Activated T-helper 17 cell treated with anti-CD3 and anti-CD28 coated beads, Interleukin-2, amount 50 U/mL, for 72 hours (primary cell): ENCODE measurements around the gene PPT2. TPM values are rescaled to one million over a fixed set of nuclear protein-coding genes. Genes with fewer than 3 reads are reported as not detected.
"Not testable (repeated sequence)": the region's sequence is repeated elsewhere in the genome, so short reads cannot be mapped to it uniquely, and the experiment has no call there.

Experiments
- ATAC-seq: fragments of 150-1000 bp; cut with Tn5 transposase; replicated peaks from 2 replicates; pipeline ENCODE4 v1.10.0; 2021; ENCODE audit warnings: mild to moderate bottlenecking, moderate library complexity
- H3K27ac Mint-ChIP-seq: one replicate; pipeline ENCODE4 v1.8.0; 2022; ENCODE audit warnings: mixed read lengths
- H3K27me3 Mint-ChIP-seq: one replicate; pipeline ENCODE4 v1.8.0; 2022; ENCODE audit warnings: mixed read lengths
- H3K36me3 Mint-ChIP-seq: one replicate; pipeline ENCODE4 v1.8.0; 2022; ENCODE audit warnings: low read depth, mild to moderate bottlenecking, mixed read lengths
- H3K4me1 Mint-ChIP-seq: one replicate; pipeline ENCODE4 v1.8.0; 2022; ENCODE audit warnings: mixed read lengths
- H3K4me3 Mint-ChIP-seq: one replicate; pipeline ENCODE4 v1.8.0; 2022; ENCODE audit warnings: mild to moderate bottlenecking, mixed read lengths
- H3K9me3 Mint-ChIP-seq: one replicate; pipeline ENCODE4 v1.8.0; 2022; ENCODE audit warnings: mixed read lengths
- total RNA-seq, 2 donors: library from RNA; stranded (reverse); gene quantifications; one replicate each; pipeline ENCODE4 v1.2.3, GENCODE V29; 2022

Gene PPT2
- total RNA-seq, 2 donors from 2014 or later, result 10.5 to 18.0 TPM

DNA sequence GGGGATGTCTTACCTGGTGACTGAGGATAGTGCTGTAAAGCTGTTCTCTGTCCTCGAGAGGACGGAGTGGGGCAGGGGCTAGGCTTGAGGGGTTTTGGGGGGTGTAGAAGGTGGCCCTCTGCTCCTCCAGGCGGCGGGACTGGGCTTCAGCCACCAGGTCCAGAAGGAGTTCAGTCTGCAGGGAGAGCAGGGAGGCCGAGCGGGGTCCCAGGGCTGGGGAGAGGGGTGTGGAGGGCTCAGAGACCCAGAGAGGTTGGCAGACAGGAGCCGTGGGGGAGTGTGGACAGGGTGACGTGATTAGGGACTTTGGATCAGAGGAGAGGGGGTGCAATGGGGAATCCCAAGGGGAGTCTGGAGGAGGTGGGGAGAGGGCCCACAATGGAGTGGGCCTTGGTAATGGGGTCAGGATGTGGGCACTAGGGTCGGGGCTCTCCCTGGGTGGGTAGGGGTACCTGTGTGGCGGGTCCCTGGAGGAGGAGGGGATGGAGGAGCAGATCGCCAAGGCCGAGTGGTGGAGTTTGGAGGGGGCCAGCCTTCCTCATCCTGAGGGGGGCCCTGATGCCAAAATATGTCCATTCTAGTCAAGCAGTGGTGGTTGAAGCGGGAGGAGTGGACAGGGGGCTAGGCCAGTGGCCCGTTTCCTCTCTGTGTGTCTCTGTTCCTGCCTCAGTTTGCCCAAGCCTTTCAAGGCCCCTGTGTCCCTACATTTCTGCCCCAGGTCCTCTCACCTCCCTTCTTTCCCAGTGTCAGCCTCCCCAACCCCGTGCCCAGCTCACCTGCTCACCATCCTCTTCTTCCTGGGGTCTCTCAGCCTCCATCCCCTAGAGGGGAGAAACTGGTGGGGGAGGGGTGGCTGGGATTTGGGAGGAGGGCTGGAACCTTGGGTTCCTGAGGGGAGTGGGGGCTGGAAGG lies 38.0 kb downstream of the PPT2 start:
- H3K4me1 Mint-ChIP-seq, result peaks cover 39% of the 10 kb centered on the region
- ATAC-seq, result no peak
- peaks cover 59% of the 10 kb centered on the region for H3K36me3 Mint-ChIP-seq
- no peaks in the 10 kb centered on the region for H3K27me3 Mint-ChIP-seq
- H3K9me3 Mint-ChIP-seq, result no peaks in the 10 kb centered on the region
- H3K27ac Mint-ChIP-seq, result peak overlapping the region; percentile 98
- H3K4me3 Mint-ChIP-seq, result peak overlapping the region; percentile 98

DNA sequence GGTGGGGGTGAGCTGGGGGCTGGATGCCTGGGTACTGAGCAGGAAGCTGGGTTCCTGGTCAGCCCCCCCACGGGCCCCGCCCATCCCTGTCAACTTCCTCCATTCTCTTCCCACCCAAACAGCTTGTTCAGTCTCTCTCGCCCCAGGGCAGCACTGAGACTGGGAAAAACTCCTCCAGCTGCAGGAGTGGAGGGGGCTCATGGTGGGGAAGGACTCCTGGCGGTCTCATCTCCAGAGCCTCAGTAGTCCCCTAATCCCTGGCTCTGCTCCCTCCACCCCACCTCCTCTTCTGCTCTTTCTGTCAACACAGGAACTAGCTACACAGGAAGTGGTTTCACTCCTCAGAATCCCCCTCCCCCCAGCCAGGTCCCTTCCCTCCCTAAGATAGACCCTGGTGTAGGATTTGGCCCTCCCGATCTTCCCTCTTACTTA lies 38.7 kb downstream of the PPT2 start, which contains the start of gene GPSM3:
GPSM3 (minus strand) TSS at position 36 of the 432 bp plus-strand sequence. CDS start 130 bp downstream, outside the sequence.
- Mint-ChIP-seq H3K27me3 (no peaks in the 10 kb centered on the region), H3K4me1 (peaks cover 34% of the 10 kb centered on the region), H3K27ac (peak within 1 kb of the TSS; percentile 98), H3K36me3 (peaks cover 53% of the 10 kb centered on the region), H3K4me3 (peak within 1 kb of the TSS; percentile 98), H3K9me3 (no peaks in the 10 kb centered on the region)
- ATAC-seq, result no peak

DNA sequence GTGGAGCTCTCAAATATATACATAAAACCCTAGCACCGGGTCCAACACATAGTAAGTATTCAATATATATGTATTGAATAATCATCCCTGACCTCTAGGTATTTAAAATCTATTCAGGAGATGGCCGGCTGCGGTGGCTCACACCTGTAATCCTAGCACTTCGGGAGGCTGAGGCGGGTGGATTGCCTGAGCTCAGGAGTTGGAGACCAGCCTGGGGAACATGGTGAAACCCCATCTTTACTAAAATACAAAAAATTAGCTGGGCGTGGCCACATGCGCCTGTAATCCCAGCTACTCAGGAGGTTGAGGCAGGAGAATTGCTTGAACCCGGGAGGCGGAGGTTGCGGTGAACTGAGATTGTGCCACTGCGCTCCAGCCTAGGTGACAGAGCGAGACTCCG lies 39.2 kb downstream of the PPT2 start:
- H3K27me3 Mint-ChIP-seq, H3K9me3 Mint-ChIP-seq: not testable (repeated sequence)

DNA sequence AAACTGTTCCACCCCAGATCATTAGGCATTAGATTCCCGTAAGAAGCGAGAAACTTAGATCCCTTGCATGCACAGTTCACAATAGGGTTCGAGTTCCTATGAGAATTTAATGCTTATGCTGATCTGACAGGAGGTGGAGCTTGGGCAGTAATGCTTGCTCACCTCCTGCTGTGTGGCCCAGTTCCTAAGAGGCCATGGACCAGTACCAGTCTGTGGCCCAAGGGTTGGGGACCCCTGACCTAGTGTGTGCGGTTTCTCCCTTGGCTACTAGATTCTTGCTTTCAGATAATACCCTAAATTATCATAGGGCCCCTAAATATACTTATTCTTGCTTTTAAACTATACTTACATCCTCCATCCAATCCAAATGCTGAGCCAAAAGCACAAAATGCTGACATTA lies 40.4 kb downstream of the PPT2 start:
- Mint-ChIP-seq H3K4me3 (peak overlapping the region; percentile 98), H3K36me3 (peaks cover 35% of the 10 kb centered on the region), H3K9me3 (no peaks in the 10 kb centered on the region), H3K4me1 (peaks cover 23% of the 10 kb centered on the region), H3K27ac (peak overlapping the region; percentile 97), H3K27me3 (no peaks in the 10 kb centered on the region)
- no peak for ATAC-seq

More for the DNA sequence above, 39.2 kb downstream of the PPT2 start:
- Mint-ChIP-seq H3K4me1 (peaks cover 32% of the 10 kb centered on the region), H3K4me3 (peak overlapping the region; percentile 98), H3K27ac (peak overlapping the region; percentile 98), H3K36me3 (peaks cover 48% of the 10 kb centered on the region)
- not testable (repeated sequence) for ATAC-seq

DNA sequence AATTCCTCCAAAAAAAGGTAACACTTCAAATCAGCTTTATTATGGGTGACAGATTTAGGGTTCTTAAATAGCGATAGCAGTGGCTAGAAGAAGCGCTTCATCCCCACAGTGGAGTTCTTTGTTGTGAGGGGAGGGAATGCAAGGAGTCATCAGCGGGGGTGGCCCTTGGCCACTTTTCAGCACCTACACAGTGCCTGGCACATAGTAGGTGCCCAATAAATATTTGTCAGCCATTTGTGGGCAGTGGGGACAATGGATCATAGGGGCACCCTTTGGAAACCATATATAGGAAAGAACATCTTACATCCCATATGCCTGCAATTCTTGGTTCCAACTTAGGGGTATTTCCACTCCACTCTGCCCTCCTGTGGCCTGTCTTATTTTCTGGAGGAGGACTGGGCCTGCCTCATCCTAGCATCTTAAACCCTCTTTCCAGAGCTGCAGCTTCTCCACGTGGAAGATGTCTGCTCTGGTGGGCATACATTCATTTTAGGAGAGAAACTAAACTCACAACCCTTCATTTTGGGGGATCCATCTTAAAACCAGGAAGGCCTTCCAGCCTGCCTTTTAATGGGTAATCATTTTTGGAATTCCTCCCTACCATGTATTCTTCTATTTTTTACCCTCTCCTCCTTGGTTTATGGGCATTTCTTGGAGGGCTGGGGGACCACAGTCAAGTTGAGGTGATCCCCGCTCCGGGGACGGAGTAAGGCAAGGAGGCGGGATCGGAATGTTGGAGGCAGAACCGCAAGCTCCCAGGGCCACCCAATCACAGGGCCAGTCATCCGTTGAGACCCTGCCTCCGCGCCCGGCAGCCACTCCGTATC lies 41.1 kb downstream of the PPT2 start:
- Mint-ChIP-seq H3K27ac (peak overlapping the region; percentile 97), H3K9me3 (no peaks in the 10 kb centered on the region), H3K36me3 (peaks cover 30% of the 10 kb centered on the region), H3K27me3 (no peaks in the 10 kb centered on the region), H3K4me3 (peak overlapping the region; percentile 98), H3K4me1 (peaks cover 23% of the 10 kb centered on the region)
- no peak for ATAC-seq

DNA sequence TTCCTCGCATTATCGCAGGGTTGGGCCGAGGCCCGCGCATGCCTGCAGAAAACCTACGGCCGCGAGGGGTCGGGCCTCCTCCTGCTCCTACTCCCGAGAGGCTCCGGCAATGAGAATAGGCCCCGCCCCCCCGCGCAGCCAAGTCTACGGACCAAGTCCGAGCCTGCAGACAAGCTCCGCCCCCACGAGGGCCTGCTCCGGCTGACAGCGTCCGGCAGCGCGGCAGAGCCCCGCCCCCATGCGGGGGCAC lies 41.6 kb downstream of the PPT2 start:
- peak overlapping the region; percentile 98 for H3K4me3 Mint-ChIP-seq
- H3K36me3 Mint-ChIP-seq, result peaks cover 24% of the 10 kb centered on the region
- peak; percentile 89 for ATAC-seq
- no peaks in the 10 kb centered on the region for H3K9me3 Mint-ChIP-seq
- H3K4me1 Mint-ChIP-seq, result peaks cover 23% of the 10 kb centered on the region
- H3K27ac Mint-ChIP-seq, result peak overlapping the region; percentile 97
- peaks cover 3% of the 10 kb centered on the region for H3K27me3 Mint-ChIP-seq

DNA sequence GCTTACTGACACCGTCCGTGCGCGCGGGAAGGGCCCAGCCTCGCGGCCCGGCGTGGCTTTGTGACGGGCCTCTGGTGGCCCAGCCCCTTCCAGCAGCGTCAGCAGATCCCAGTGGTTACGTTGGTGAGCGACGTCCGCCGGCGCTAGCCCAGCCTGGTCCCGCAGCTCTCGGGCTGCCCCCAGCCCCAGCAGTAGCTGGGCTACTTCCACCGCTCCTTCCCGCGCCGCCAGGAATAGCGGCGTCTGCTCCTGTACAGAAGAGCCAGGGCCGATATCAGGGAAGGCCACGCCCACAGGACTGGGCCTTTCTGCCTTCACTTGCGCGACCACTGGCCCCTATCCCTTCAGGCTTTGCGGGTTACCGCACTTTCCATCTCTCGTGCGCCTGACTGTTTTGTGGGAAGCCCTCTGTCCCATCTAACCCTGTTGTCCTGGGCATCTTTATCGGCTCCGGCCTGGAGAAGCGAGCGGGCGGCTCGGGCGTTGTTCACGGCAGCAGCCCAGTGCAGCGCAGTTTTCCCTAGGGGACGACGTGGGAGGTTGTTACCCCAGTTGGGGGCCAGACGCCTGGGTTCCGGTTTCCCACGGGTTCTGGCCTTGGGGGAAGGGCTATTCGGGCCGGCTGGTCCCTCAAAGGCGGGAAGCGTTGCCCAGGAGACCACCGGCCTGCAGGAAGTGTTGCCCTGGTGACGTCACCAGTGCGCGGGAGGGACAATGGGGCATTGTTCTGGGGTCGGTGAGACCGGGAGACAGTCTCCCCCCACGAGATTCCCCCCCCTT lies 42.2 kb downstream of the PPT2 start:
- ATAC-seq, result peak; percentile 87
- Mint-ChIP-seq H3K27ac (peak overlapping the region; percentile 97), H3K4me1 (peaks cover 23% of the 10 kb centered on the region), H3K36me3 (peaks cover 19% of the 10 kb centered on the region), H3K27me3 (peaks cover 3% of the 10 kb centered on the region), H3K9me3 (no peaks in the 10 kb centered on the region), H3K4me3 (peak overlapping the region; percentile 98)

DNA sequence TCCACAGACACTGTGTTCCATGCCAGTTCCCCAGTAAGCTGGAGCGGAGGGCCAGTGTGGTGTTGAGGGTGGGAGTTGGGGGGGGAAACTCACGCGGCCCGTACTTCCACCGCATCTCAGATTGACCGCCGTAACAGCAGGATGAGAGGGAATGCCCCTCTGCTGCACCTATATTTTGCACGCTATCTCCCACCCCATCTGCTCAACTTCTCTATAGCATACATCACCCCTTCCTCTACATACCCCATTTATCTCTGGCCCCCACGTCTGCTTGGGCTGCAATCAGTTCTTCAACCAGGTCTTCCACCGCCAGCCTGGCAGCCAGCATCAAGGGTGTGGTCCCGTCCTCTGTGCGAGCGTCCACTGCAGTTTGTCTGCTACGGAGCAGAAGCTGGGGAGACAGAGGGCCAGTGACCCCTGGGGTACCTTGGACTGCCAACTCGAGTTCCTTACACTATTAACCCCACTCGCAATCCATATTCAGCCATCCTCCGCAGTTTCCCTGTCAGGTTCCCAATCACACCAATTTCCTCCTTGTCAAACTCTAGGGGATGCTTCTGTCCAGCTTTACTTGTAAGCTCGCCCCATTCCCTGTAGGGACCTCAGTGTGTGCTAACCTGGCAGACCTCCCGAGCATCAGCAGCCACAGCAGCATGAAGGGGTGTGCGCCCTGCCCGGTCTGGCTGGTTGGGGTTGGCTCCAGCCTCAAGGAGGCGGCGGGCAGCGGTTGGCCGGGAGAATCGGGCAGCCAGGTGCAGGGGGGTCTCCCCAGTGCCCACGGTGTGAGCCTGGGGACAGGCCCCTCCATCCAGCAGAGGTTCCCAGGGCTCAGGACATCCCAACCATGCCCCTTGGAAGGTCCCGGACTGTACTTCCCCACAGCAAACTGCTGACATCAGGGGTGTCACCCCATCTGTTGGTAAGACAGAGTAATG lies 43.0 kb downstream of the PPT2 start:
- peaks cover 11% of the 10 kb centered on the region for H3K36me3 Mint-ChIP-seq
- H3K27ac Mint-ChIP-seq, result peak overlapping the region; percentile 97
- ATAC-seq, result no peak
- peaks cover 23% of the 10 kb centered on the region for H3K4me1 Mint-ChIP-seq
- no peaks in the 10 kb centered on the region for H3K9me3 Mint-ChIP-seq
- H3K4me3 Mint-ChIP-seq, result peak overlapping the region; percentile 98
- peaks cover 3% of the 10 kb centered on the region for H3K27me3 Mint-ChIP-seq

DNA sequence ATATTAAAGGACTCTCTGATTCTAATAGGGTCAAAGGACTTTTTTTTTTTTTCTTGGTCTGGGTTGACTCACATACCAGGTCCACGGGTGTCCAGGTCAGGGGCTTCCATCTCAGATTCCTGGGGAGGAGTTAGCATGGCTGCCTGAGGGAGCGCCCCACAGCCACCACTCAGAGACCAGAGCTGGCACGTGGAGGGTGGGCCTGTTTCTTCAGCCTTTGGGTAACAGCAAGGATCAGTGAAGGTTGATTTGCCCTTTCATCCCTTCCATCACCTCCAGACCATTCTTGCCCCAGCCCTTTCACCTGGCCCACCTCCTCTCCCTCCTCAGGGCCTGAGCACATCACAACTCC lies 44.4 kb downstream of the PPT2 start:
- H3K4me3 Mint-ChIP-seq, result no peak overlapping the region
- no peaks in the 10 kb centered on the region for H3K9me3 Mint-ChIP-seq
- no peak for ATAC-seq

DNA sequence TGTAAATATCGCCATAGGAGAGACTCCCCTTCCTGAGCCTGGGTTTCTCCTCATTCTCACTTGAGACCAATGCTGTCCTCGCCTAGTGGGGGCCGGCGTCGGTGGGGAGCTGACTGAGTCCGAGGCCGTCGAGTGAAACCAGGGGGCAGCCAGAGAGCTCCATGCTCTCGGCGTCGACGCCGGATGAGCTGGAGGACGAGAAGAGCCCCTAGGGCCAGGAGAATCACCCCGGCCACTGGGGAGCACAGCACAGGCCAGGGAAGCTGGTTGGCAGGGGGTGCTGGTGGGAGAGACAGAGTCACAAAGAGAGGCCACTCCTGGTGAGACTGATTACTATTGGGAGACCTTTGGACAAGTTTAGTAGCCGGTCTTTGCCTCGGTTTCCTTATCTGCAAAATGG lies 44.9 kb downstream of the PPT2 start:
- H3K4me3 Mint-ChIP-seq, result no peak overlapping the region

More for the DNA sequence above, 44.4 kb downstream of the PPT2 start:
- Mint-ChIP-seq H3K27ac (no peak overlapping the region), H3K4me1 (peaks cover 22% of the 10 kb centered on the region), H3K36me3 (no peaks in the 10 kb centered on the region), H3K27me3 (peaks cover 3% of the 10 kb centered on the region)

DNA sequence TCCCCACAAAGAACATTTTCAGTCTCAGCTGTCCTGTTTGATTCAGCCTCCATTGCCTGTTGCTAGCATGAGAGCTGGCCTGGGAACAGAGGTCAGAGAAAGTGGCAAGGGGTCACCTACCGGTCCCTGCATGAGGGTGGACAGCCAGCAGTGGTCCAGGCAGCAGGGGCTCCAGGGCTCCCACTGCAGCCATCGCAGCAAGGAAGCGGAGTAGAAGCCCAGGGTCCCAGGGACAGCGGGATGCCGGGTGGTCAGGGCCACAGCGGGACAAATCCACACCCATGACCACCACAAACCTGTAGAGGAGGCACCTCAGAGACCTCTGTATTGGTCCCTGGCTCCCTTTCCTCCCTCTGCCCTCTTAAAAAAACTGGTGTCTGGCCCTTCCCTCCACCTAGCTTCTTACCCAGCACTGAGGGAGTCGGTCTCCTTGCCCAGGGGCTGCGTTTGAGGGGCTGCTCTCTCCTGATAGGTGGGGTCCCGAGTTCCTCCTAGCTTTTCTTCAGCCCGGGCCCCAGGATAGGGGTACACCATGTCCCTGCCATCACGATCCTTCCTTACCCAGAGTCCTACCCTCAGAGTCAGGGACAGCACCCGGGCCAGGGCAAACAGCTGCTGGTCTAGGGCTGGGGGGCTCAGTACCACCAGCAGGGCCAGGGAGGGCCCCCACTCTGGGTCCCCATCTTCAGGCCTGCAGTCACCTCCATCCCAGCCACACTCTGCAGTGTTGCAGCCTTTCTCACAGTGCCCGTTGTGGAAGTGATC lies 47.0 kb downstream of the PPT2 start:
- Mint-ChIP-seq H3K9me3 (no peaks in the 10 kb centered on the region), H3K4me3 (no peak overlapping the region), H3K27me3 (peaks cover 3% of the 10 kb centered on the region), H3K4me1 (peaks cover 4% of the 10 kb centered on the region), H3K27ac (no peak overlapping the region), H3K36me3 (no peaks in the 10 kb centered on the region)
- no peak for ATAC-seq

More for the DNA sequence above, 44.9 kb downstream of the PPT2 start:
- H3K27ac Mint-ChIP-seq, result no peak overlapping the region
- H3K27me3 Mint-ChIP-seq, result peaks cover 3% of the 10 kb centered on the region
- peaks cover 17% of the 10 kb centered on the region for H3K4me1 Mint-ChIP-seq
- no peaks in the 10 kb centered on the region for H3K36me3 Mint-ChIP-seq
- H3K9me3 Mint-ChIP-seq, result no peaks in the 10 kb centered on the region
- no peak for ATAC-seq

DNA sequence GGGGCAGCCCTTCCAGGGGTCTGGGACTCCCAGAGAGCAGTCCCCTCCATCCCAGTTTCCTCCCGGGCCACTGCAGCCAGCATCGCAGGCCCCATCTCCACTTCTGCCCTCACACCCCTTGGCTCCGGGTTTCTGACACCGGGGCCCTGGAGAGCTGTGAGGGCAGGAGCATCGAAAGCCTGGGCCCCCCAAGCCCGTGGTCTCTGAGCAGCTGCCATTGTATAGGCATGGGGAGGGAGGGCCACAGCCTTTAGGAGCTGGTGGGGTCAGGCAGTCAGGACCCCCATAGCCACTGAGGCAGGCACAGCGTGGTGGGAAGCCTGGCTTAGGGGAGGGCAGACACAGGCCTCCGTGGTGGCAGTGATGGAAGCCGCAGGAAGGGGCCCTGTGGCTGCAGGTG lies 48.2 kb downstream of the PPT2 start:
- no peak for ATAC-seq
- no peaks in the 10 kb centered on the region for H3K36me3 Mint-ChIP-seq
- H3K4me3 Mint-ChIP-seq, result no peak overlapping the region
- H3K9me3 Mint-ChIP-seq, result no peaks in the 10 kb centered on the region
- H3K4me1 Mint-ChIP-seq, result no peaks in the 10 kb centered on the region
- H3K27ac Mint-ChIP-seq, result no peak overlapping the region
- H3K27me3 Mint-ChIP-seq, result peaks cover 3% of the 10 kb centered on the region
